MM.1S (cell line): ENCODE measurements around the gene SLIT3.

ENCODE experiments used
- EZH2 ChIP-seq: fragments of 300-600 bp; sonication (generic); optimal IDR thresholded peaks from 2 replicates; pipeline ENCODE3; 2017; ENCODE audit warnings: low read depth, mild to moderate bottlenecking, antibody characterized with exemption, low read length, mixed read lengths
- TF ChIP-seq, protein P1 (sequence below): fragments of 300-600 bp; sonication (generic); IDR thresholded peaks from 2 replicates; pipeline ENCODE4 v1.5.1; 2016; ENCODE audit warnings: antibody characterized with exemption, low read length, mixed read lengths

DNA sequence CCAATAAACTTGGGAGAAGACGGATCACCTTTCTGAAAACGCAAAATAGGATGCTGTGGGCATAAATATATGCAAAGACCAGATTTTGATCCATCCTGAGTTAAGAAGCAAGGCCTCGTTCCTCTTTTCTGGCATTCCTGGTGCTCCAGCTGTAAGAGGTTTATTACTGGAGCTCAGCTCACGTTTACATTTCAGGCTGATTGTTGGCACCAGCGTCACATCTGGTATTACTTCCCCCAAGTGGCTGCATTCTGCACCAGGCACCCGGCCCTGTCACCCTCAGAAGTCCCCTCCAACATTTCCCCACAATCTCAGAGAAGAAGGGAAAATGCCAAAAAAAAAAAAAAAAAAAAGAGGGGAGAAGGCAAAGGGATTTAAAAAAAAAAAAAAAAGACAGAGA lies 348.7 kb downstream of the SLIT3 start:
- TF ChIP-seq, protein P1, sequence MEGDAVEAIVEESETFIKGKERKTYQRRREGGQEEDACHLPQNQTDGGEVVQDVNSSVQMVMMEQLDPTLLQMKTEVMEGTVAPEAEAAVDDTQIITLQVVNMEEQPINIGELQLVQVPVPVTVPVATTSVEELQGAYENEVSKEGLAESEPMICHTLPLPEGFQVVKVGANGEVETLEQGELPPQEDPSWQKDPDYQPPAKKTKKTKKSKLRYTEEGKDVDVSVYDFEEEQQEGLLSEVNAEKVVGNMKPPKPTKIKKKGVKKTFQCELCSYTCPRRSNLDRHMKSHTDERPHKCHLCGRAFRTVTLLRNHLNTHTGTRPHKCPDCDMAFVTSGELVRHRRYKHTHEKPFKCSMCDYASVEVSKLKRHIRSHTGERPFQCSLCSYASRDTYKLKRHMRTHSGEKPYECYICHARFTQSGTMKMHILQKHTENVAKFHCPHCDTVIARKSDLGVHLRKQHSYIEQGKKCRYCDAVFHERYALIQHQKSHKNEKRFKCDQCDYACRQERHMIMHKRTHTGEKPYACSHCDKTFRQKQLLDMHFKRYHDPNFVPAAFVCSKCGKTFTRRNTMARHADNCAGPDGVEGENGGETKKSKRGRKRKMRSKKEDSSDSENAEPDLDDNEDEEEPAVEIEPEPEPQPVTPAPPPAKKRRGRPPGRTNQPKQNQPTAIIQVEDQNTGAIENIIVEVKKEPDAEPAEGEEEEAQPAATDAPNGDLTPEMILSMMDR: no peak
- TF ChIP-seq EZH2: no peak
